Kidney tubule cell (primary cell): ENCODE results near the gene GFPT2.
A peak's percentile ranks its signal among the peaks of the same experiment; 100 is the strongest.

Experiments
- DNase-seq: peaks from one replicate; pipeline ENCODE4 v3.0.0-alpha.2; 2018; ENCODE audit warnings: low spot score

GFPT2 gene

GRCh38 chr5:180333661-180334060 is 19.5 kb downstream of the GFPT2 start:
- DNase-seq, result peak; percentile 44

GRCh38 chr5:180332861-180333260 is 20.3 kb downstream of the GFPT2 start:
- no peak for DNase-seq

- DNase-seq, result no peak
Observed at GRCh38 chr5:180332051-180332517, 21.1 kb downstream of the GFPT2 start.

GRCh38 chr5:180331647-180331950 is 21.5 kb downstream of the GFPT2 start:
- no peak for DNase-seq

- peak; percentile 74 for DNase-seq
Observed at GRCh38 chr5:180330810-180331646, 22.1 kb downstream of the GFPT2 start.

- DNase-seq, result no peak
Observed at GRCh38 chr5:180330270-180330648, 22.9 kb downstream of the GFPT2 start.

GRCh38 chr5:180329606-180330269 is 23.4 kb downstream of the GFPT2 start:
- DNase-seq, result no peak

- DNase-seq, result no peak
Observed at GRCh38 chr5:180329138-180329435, 24.0 kb downstream of the GFPT2 start.

GRCh38 chr5:180328296-180329137 is 24.6 kb downstream of the GFPT2 start:
- DNase-seq, result peak; percentile 75

GRCh38 chr5:180326989-180327565 is 26.1 kb downstream of the GFPT2 start:
- no peak for DNase-seq

GRCh38 chr5:180324601-180324950 is 28.6 kb downstream of the GFPT2 start:
- DNase-seq, result no peak

- peak; percentile 16 for DNase-seq
Observed at GRCh38 chr5:180323941-180324600, 29.1 kb downstream of the GFPT2 start.

GRCh38 chr5:180323160-180323559 is 30.0 kb downstream of the GFPT2 start:
- DNase-seq, result no peak

- no peak for DNase-seq
Observed at GRCh38 chr5:180318456-180319089, 34.6 kb downstream of the GFPT2 start.

- no peak for DNase-seq
Observed at GRCh38 chr5:180316586-180316985, 36.5 kb downstream of the GFPT2 start.

GRCh38 chr5:180315762-180316212 is 37.3 kb downstream of the GFPT2 start:
- peak; percentile 54 for DNase-seq

- peak; percentile 92 for DNase-seq
Observed at GRCh38 chr5:180313677-180314505, 39.2 kb downstream of the GFPT2 start.

GRCh38 chr5:180311216-180311615 is 41.9 kb downstream of the GFPT2 start:
- no peak for DNase-seq

GRCh38 chr5:180306796-180307195 is 46.3 kb downstream of the GFPT2 start:
- DNase-seq, result no peak

GRCh38 chr5:180305481-180305880 is 47.7 kb downstream of the GFPT2 start:
- DNase-seq, result no peak
